ENCODE results near the gene NDUFV3. TPM values are rescaled to one million over a fixed set of nuclear protein-coding genes. Genes with fewer than 3 reads are reported as not detected.

The NDUFV3 gene
- total and polyA plus RNA-seq, 2 of the 8 experiments (the other 6 are each of a cell fraction or from before 2014, with no cell fraction given) = 17.0 to 44.4 TPM

- CTCF ChIA-PET (ENCODE audit: partially characterized antibody) = interaction anchor here (1.5 to 1.9 kb wide), 2 partner anchors 10 to 35 kb away, joined by 4 to 7 read pairs; no protein-coding TSS in a partner anchor
- Histone ChIP-seq H3K4ac (replicated peaks; ENCODE audit: insufficient read length, low read depth, low read length) (no peak overlapping the region), H2BK20ac (ENCODE audit: low read length) (no peak overlapping the region), H3K36me3 (ENCODE audit: control insufficient read depth in 2 of 4, insufficient read depth in 4 of 4, low read length in 3 of 4) (peaks cover 41 to 88% (median 71%) of the 10 kb centered on the region in 4 experiments), H2BK12ac (ENCODE audit: low read depth, low read length) (no peak overlapping the region), H3K4me2 (ENCODE audit: insufficient read depth in 1 of 2, low read depth in 2 of 2, low read length in 2 of 2) (no peak overlapping the region), H3K56ac (replicated peaks; ENCODE audit: insufficient read length, low read depth, low read length) (no peak overlapping the region), H4K20me1 (replicated peaks in 1 of 2; ENCODE audit: control insufficient read depth in 1 of 2, insufficient read depth in 2 of 2, low read length in 2 of 2) (peaks cover 10 to 38% of the 10 kb centered on the region in 2 experiments), H3K27me3 (replicated peaks in 1 of 4; ENCODE audit: control insufficient read depth in 3 of 4, extremely low read depth in 1 of 4, insufficient read depth in 3 of 4, low read length in 3 of 4) (no peaks in the 10 kb centered on the region), H4K91ac (replicated peaks; ENCODE audit: insufficient read length, low read length) (no peak overlapping the region), H2BK5ac (ENCODE audit: low read depth, low read length) (no peak overlapping the region), H3K14ac (ENCODE audit: insufficient read length) (no peak overlapping the region), H4K5ac (ENCODE audit: insufficient read length, low read depth, low read length) (no peak overlapping the region), H3K23me2 (ENCODE audit: low read depth, low read length) (no peaks in the 10 kb centered on the region), H3K79me1 (ENCODE audit: low read depth, low read length) (peaks cover 11% of the 10 kb centered on the region; the same call in 1 of the 2 replicates), H4K8ac (ENCODE audit: extremely low read depth, insufficient read depth, low read length) (no peak overlapping the region; the same call in 1 of the 2 replicates), H3K4me3 (ENCODE audit: extremely low read depth in 1 of 4, insufficient read depth in 2 of 4, low read depth in 3 of 4, low read length in 4 of 4) (no peak overlapping the region), H3K4me1 (replicated peaks in 1 of 4; ENCODE audit: control insufficient read depth in 3 of 4, insufficient read depth in 4 of 4, low read length in 3 of 4) (no peaks in the 10 kb centered on the region), H2AFZ (ENCODE audit: low read length) (no peak overlapping the region), H2BK15ac (ENCODE audit: low read length) (no peak overlapping the region), H3K9ac (replicated peaks in 1 of 4; ENCODE audit: extremely low read depth in 1 of 4, low read depth in 3 of 4, low read length in 3 of 4) (no peak overlapping the region), H3K79me2 (ENCODE audit: control insufficient read depth in 1 of 2, insufficient read depth in 2 of 2, low read length in 2 of 2) (peaks cover 0 to 25% of the 10 kb centered on the region in 2 experiments; a peak in 2 of 4 replicates), H2BK120ac (replicated peaks; ENCODE audit: low read depth, low read length) (no peak overlapping the region), H2AK5ac (ENCODE audit: low read depth, low read length) (no peak overlapping the region), H3K23ac (ENCODE audit: insufficient read length) (no peak overlapping the region), H3K27ac (ENCODE audit: low read depth, low read length) (no peak overlapping the region; the same call in 1 of the 2 replicates), H3K18ac (ENCODE audit: extremely low read depth, low read length) (no peak overlapping the region), H3K9me3 (ENCODE audit: insufficient read depth in 2 of 2, low read depth in 1 of 2, low read length in 1 of 2) (no peaks in the 10 kb centered on the region)
- FAIRE-seq = no peak
- POLR2A ChIA-PET (ENCODE audit: partially characterized antibody) = interaction anchor here (0.8 to 4.2 kb wide), 4 partner anchors 10 to 217 kb away, joined by 4 to 21 read pairs (median 10); no protein-coding TSS in a partner anchor
- no peak for DNase-seq (ENCODE audit: low read depth in 1 of 2, low spot score in 2 of 2)
- 91% methylated on average over 20 of the region's 20 CpGs; no CpG with 5 or more reads in 1 of the 2 experiments for WGBS, 2 experiments (ENCODE audit: extremely low coverage in 1 of 2, insufficient coverage in 1 of 2, insufficient read length in 1 of 2, insufficient replicate concordance in 2 of 2, low coverage in 1 of 2, low lambda C conversion rate in 2 of 2, missing lambda C conversion rate in 1 of 2)
- no peak for TF ChIP-seq RFX5 (IDR thresholded peaks at IDR 0.05; ENCODE audit: borderline replicate concordance, low read depth, low read length)
- no peak for TF ChIP-seq CBX8 (IDR thresholded peaks at IDR 0.05; ENCODE audit: borderline replicate concordance, low read depth, low read length)
- TF ChIP-seq POLR2AphosphoS5 (IDR thresholded peaks at IDR 0.05; ENCODE audit: low read depth, low read length) = no peak
- TF ChIP-seq TAF7 (optimal IDR thresholded peaks at IDR 0.05; ENCODE audit: borderline replicate concordance, low read depth, low read length) = no peak
- no peak for TF ChIP-seq EZH2 (IDR thresholded peaks at IDR 0.05; ENCODE audit: low read depth, low read length, severe bottlenecking)
- TF ChIP-seq TEAD4 (IDR thresholded peaks at IDR 0.05; ENCODE audit: low read depth, low read length) = no peak
- no peak for TF ChIP-seq CREB1 (IDR thresholded peaks at IDR 0.05)
- TF ChIP-seq JUN (IDR thresholded peaks at IDR 0.05; ENCODE audit: low read depth, low read length) = no peak
- TF ChIP-seq YY1 (IDR thresholded peaks at IDR 0.05; ENCODE audit: low read depth, low read length) = no peak
- no peak for TF ChIP-seq GTF2F1 (IDR thresholded peaks at IDR 0.05; ENCODE audit: borderline replicate concordance, low read depth, low read length)
- no peak for TF ChIP-seq BRCA1 (IDR thresholded peaks at IDR 0.05; ENCODE audit: low read depth, low read length)
These were observed 39.5 kb upstream of the NDUFV3 start for GRCh38 chr21:42853621-42854020.

Measured in H1 (cell line).